Stimulated activated CD4-positive, alpha-beta T cell treated with anti-CD3 and anti-CD28 coated beads, TNF-alpha, amount 100 ng/mL, for 48 hours (primary cell): ENCODE data around the gene IBA57.

ENCODE experiments used
- DNase-seq, 3 donors: peaks; one replicate each; pipeline ENCODE4 v3.0.0-alpha.2; 2020; ENCODE audit warnings: low read depth in 3 of 3

Gene IBA57

GRCh38 chr1:228144993-228145343 lies 20.6 kb upstream of the IBA57 start:
- no peak for DNase-seq

- DNase-seq, result no peak
Observed at GRCh38 chr1:228145463-228146416, 19.9 kb upstream of the IBA57 start.

GRCh38 chr1:228146417-228147150 lies 19.0 kb upstream of the IBA57 start:
- no peak for DNase-seq

- DNase-seq, result no peak
Observed at GRCh38 chr1:228147151-228147693, 18.4 kb upstream of the IBA57 start.

- DNase-seq, result no peak
Observed at GRCh38 chr1:228147768-228148167, 17.8 kb upstream of the IBA57 start.

GRCh38 chr1:228148196-228148861 lies 17.3 kb upstream of the IBA57 start:
- no peak for DNase-seq

GRCh38 chr1:228148935-228149405 lies 16.6 kb upstream of the IBA57 start:
- DNase-seq, result no peak

- DNase-seq, result no peak
Observed at GRCh38 chr1:228149406-228150119, 16.0 kb upstream of the IBA57 start, which contains the start of gene GJC2. TSS of gene GJC2 (plus strand) at chr1:228149930. CDS start at chr1:228157759, 7,829 bp downstream.

- no peak for DNase-seq
Observed at GRCh38 chr1:228150120-228150460, 15.5 kb upstream of the IBA57 start.

GRCh38 chr1:228150461-228151179 lies 15.0 kb upstream of the IBA57 start:
- DNase-seq, result no peak

GRCh38 chr1:228151180-228151925 lies 14.3 kb upstream of the IBA57 start:
- no peak for DNase-seq

- no peak for DNase-seq
Observed at GRCh38 chr1:228152097-228152917, 13.3 kb upstream of the IBA57 start.

- no peak for DNase-seq
Observed at GRCh38 chr1:228152918-228153258, 12.7 kb upstream of the IBA57 start.

GRCh38 chr1:228154021-228154669 lies 11.5 kb upstream of the IBA57 start:
- DNase-seq, result no peak

- DNase-seq, result peak in 2 of 3 donors; percentile 52 to 53
Observed at GRCh38 chr1:228154670-228155571, 10.7 kb upstream of the IBA57 start.

GRCh38 chr1:228155596-228156514 lies 9.7 kb upstream of the IBA57 start:
- DNase-seq, result no peak

- no peak for DNase-seq
Observed at GRCh38 chr1:228156515-228156881, 9.1 kb upstream of the IBA57 start.
